K562 (cell line): Measurements from ENCODE around the gene CD68. TPM values are rescaled to one million over a fixed set of nuclear protein-coding genes. Genes with fewer than 3 reads are reported as not detected.

Source experiments
- CHD1 ChIP-seq: fragments of 200-600 bp; sonication (generic); IDR thresholded peaks from one replicate; pipeline ENCODE4 v1.6.1; 2012; ENCODE audit warnings: mild to moderate bottlenecking, moderate library complexity, low read length, inconsistent platforms
- CREB1 ChIP-seq, 2 experiments: sonication (generic) in 1 of 2; formaldehyde crosslinking in 1 of 2; IDR thresholded peaks; 2 replicates each; pipeline versions ENCODE4 v1.6.1 to v1.8.0; 2012 to 2022; ENCODE audit warnings: inconsistent platforms in 1 of 2, mild to moderate bottlenecking in 1 of 2, missing genetic modification reagents in 1 of 2, moderate library complexity in 1 of 2
- DMBX1 ChIP-seq: fragments of 250-450 bp; sonication (Bioruptor Pico); IDR thresholded peaks from 2 replicates; pipeline ENCODE4 v1.8.0; 2022; ENCODE audit warnings: inconsistent platforms, mild to moderate bottlenecking, moderate library complexity, borderline replicate concordance
- GMEB1 ChIP-seq: fragments of 250-450 bp; sonication (Bioruptor Pico); IDR thresholded peaks from 2 replicates; pipeline ENCODE4 v1.4.0; 2020; ENCODE audit warnings: mild to moderate bottlenecking
- MTA3 ChIP-seq: fragments of 450-650 bp; formaldehyde crosslinking; IDR thresholded peaks from 2 replicates; pipeline ENCODE4 v1.6.1; 2017; ENCODE audit warnings: mild to moderate bottlenecking, borderline replicate concordance
- POLR2G ChIP-seq: fragments of 200-400 bp; formaldehyde crosslinking; IDR thresholded peaks from 2 replicates; pipeline ENCODE4 v1.6.1; 2017; ENCODE audit warnings: low read depth, mild to moderate bottlenecking, antibody characterized with exemption, low read length, moderate library complexity
- SETDB1 ChIP-seq: IDR thresholded peaks from one replicate; pipeline ENCODE4 v1.6.1; 2012; ENCODE audit warnings: low read length, control low read depth, inconsistent platforms
- SMARCC2 ChIP-seq: fragments of 450-650 bp; IDR thresholded peaks from 2 replicates; pipeline ENCODE4 v1.6.1; 2017; ENCODE audit warnings: antibody characterized with exemption, moderate library complexity, mild to moderate bottlenecking, low read depth
- UBTF ChIP-seq, 2 experiments: IDR thresholded peaks; 2 replicates each; pipeline ENCODE4 v1.6.1; 2012; ENCODE audit warnings: improper control_type of control experiment in 2 of 2, low read depth in 2 of 2, low read length in 2 of 2, borderline replicate concordance in 1 of 2
- ZBTB7A ChIP-seq: IDR thresholded peaks from 2 replicates; pipeline ENCODE4 v1.6.1; 2011; ENCODE audit warnings: low read depth, mild to moderate bottlenecking, low read length, moderate library complexity, borderline replicate concordance; ENCODE audit not compliant: control insufficient read depth
- ZNF140 ChIP-seq: fragments of 250-450 bp; sonication (Bioruptor Pico); IDR thresholded peaks from 2 replicates; pipeline ENCODE4 v1.8.0; 2021; ENCODE audit warnings: moderate library complexity, mild to moderate bottlenecking, inconsistent platforms
- ZNF232 ChIP-seq: sonication (generic); formaldehyde crosslinking; IDR thresholded peaks from 2 replicates; pipeline ENCODE4 v1.8.0; 2022; ENCODE audit warnings: mild to moderate bottlenecking, missing genetic modification reagents
- ZNF507 ChIP-seq: conservative IDR thresholded peaks from 2 replicates; pipeline ENCODE4 v1.6.1; 2017; ENCODE audit warnings: missing genetic modification characterization, missing compliant biosample characterization
- ZSCAN32 ChIP-seq: fragments of 450-650 bp; formaldehyde crosslinking; IDR thresholded peaks from 2 replicates; pipeline ENCODE4 v1.4.0; 2020; ENCODE audit warnings: mild to moderate bottlenecking, moderate library complexity
- polyA plus RNA-seq, 8 experiments: library from polyadenylated mRNA; depleted of rRNA in 4 of 8; stranded (reverse) in 5 of 8; unstranded in 3 of 8; fragments of >200 nt; fragmentation: Nextera tagmentation in 2 of 8; fragmentation: Illumina TruSeq in 1 of 8; extraction: Ambion mirVana in 2 of 8; extraction: Trizol in 1 of 8; gene quantifications; 2 replicates each; pipeline versions ENCODE4 v1.2.1 to v1.2.3, GENCODE V29; 2011 to 2014; ENCODE audit warnings: inconsistent platforms in 1 of 8, missing spikeins in 1 of 8
- total RNA-seq, 7 experiments: library from RNA; depleted of rRNA in 6 of 7; stranded (reverse); fragments of >200 nt in 6 of 7; fragmentation: Illumina TruSeq in 2 of 7; extraction: Trizol in 2 of 7; gene quantifications; 2 replicates each; pipeline versions ENCODE4 v1.2.1 to v1.2.3, GENCODE V29; 2011 to 2021; ENCODE audit warnings: low replicate concordance in 1 of 7
- TF ChIP-seq, protein P1 (sequence below): fragments of 200-800 bp; sonication (Bioruptor generic); IDR thresholded peaks from 2 replicates; pipeline ENCODE4 v1.6.1; 2017; ENCODE audit warnings: missing genetic modification characterization, missing compliant biosample characterization
- TF ChIP-seq, protein P2 (sequence below): sonication (generic); formaldehyde crosslinking; IDR thresholded peaks from 2 replicates; pipeline ENCODE4 v1.9.0; 2022; ENCODE audit warnings: mild to moderate bottlenecking, missing genetic modification reagents
- TF ChIP-seq, protein P3 (sequence below): fragments of 450-650 bp; IDR thresholded peaks from one replicate; pipeline ENCODE4 v1.6.1; 2018; ENCODE audit warnings: mild to moderate bottlenecking, moderate library complexity; ENCODE audit not compliant: partially characterized antibody
- TF ChIP-seq, protein P4 (sequence below): sonication (generic); formaldehyde crosslinking; IDR thresholded peaks from 2 replicates; pipeline ENCODE4 v1.8.1; 2023; ENCODE audit warnings: mild to moderate bottlenecking, missing genetic modification reagents, moderate library complexity

CD68 gene
- total and polyA plus RNA-seq, 9 of the 15 experiments (the other 6 are each of a cell fraction or from before 2014, with no cell fraction given) = 28.2 to 89.8 (median 37.7) TPM

DNA sequence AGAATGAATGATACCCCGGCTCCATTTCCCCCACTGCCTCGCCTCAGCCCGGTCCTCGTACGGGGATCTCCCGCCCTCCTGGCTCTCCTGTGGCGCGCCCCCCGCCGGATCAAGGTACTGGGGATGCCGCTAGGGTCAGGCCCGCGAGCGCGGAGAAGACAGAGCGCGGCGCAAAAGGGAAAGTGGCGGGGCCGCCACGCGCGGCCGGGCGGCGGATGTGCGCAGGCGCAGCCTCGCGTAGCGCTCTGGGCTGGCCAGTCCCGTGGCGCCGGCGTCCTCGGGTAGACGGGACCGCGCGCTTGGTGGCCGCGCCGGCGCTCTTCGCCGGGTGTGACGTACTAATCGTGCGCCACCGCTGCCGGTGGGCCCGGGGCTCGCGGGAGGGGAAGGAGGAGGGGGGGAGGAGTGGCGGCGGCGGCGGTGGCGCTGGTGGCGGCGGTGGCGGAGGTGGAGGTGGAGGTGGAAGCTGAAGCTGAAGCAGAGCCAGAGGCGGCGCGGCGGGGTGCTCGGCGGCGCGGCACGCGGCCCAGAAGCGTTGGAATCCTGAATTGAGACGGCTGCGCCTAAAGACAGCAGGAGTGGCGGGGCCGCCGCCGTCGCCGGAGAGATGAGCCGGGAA is 17.7 kb upstream of the CD68 start, which contains the start of gene SENP3 (continued):
- TF ChIP-seq UBTF (IDR thresholded peaks at IDR 0.05; ENCODE audit: borderline replicate concordance in 1 of 2, low read depth in 2 of 2, low read length in 2 of 2) (no peak), ZNF140 (no peak), ZNF232 (CRISPR knock-in tag) (no peak), DMBX1 (CRISPR knock-in tag) (no peak), ZNF507 (no peak), ZBTB7A (peak; percentile 85; the same call in 1 of the 2 replicates), SETDB1 (no peak), CHD1 (no peak), GMEB1 (CRISPR knock-in tag) (peak; percentile 74), MTA3 (no peak), ZSCAN32 (CRISPR knock-in tag) (no peak), SMARCC2 (no peak), CREB1 (IDR thresholded peaks at IDR 0.05) (peak; percentile 91), CREB1 (CRISPR knock-in tag; IDR thresholded peaks at IDR 0.05) (peak; percentile 94), POLR2G (peak; percentile 87)
- TF ChIP-seq, protein P1, sequence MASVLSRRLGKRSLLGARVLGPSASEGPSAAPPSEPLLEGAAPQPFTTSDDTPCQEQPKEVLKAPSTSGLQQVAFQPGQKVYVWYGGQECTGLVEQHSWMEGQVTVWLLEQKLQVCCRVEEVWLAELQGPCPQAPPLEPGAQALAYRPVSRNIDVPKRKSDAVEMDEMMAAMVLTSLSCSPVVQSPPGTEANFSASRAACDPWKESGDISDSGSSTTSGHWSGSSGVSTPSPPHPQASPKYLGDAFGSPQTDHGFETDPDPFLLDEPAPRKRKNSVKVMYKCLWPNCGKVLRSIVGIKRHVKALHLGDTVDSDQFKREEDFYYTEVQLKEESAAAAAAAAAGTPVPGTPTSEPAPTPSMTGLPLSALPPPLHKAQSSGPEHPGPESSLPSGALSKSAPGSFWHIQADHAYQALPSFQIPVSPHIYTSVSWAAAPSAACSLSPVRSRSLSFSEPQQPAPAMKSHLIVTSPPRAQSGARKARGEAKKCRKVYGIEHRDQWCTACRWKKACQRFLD (CRISPR knock-in tag) = peak; percentile 76; the same call in 1 of the 2 replicates
- TF ChIP-seq, protein P2, sequence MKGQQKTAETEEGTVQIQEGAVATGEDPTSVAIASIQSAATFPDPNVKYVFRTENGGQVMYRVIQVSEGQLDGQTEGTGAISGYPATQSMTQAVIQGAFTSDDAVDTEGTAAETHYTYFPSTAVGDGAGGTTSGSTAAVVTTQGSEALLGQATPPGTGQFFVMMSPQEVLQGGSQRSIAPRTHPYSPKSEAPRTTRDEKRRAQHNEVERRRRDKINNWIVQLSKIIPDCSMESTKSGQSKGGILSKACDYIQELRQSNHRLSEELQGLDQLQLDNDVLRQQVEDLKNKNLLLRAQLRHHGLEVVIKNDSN (CRISPR knock-in tag) = peak; percentile 16; the same call in 1 of the 2 replicates
- TF ChIP-seq, protein P3, sequence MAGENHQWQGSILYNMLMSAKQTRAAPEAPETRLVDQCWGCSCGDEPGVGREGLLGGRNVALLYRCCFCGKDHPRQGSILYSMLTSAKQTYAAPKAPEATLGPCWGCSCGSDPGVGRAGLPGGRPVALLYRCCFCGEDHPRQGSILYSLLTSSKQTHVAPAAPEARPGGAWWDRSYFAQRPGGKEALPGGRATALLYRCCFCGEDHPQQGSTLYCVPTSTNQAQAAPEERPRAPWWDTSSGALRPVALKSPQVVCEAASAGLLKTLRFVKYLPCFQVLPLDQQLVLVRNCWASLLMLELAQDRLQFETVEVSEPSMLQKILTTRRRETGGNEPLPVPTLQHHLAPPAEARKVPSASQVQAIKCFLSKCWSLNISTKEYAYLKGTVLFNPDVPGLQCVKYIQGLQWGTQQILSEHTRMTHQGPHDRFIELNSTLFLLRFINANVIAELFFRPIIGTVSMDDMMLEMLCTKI = no peak
- TF ChIP-seq, protein P4, sequence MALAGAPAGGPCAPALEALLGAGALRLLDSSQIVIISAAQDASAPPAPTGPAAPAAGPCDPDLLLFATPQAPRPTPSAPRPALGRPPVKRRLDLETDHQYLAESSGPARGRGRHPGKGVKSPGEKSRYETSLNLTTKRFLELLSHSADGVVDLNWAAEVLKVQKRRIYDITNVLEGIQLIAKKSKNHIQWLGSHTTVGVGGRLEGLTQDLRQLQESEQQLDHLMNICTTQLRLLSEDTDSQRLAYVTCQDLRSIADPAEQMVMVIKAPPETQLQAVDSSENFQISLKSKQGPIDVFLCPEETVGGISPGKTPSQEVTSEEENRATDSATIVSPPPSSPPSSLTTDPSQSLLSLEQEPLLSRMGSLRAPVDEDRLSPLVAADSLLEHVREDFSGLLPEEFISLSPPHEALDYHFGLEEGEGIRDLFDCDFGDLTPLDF = peak; percentile 48; the same call in 1 of the 2 replicates
